Lower leg skin (tissue), 4 donors: ENCODE results near the gene PCP2. TPM values are rescaled to one million over a fixed set of nuclear protein-coding genes. Genes with fewer than 3 reads are reported as not detected.

Experiments
- DNase-seq, 2 donors: peaks; one replicate each; pipeline ENCODE4 v3.0.0-alpha.2; 2019; ENCODE audit warnings: low spot score in 2 of 2
- H3K4me3 ChIP-seq: fragments of 200-600 bp; sonication (generic); 2 replicates; pipeline ENCODE4 v1.5.1; 2017; ENCODE audit warnings: mild to moderate bottlenecking, low read depth; ENCODE audit not compliant: poor library complexity, severe bottlenecking
- CTCF ChIP-seq, 3 donors: fragments of 450-650 bp; IDR thresholded peaks; one replicate each; pipeline ENCODE4 v1.5.1; 2016; ENCODE audit warnings: antibody characterized with exemption in 3 of 3, mild to moderate bottlenecking in 3 of 3, moderate library complexity in 2 of 3
- POLR2A ChIP-seq, 2 donors: fragments of 450-650 bp; IDR thresholded peaks; one replicate each; pipeline ENCODE4 v1.6.1; 2016 to 2017; ENCODE audit warnings: antibody characterized with exemption in 2 of 2, mild to moderate bottlenecking in 1 of 2, moderate library complexity in 1 of 2
- WGBS, 2 donors: methylation state at CpG; one replicate each; pipeline ENCODE4 v1.1.5; 2018; 5-methylcytosine and 5-hydroxymethylcytosine counted together
- intact Hi-C: fragments of 100-400 bp; cut with DNase I; formaldehyde crosslinking; loops from one replicate; pipeline ENCODE4 v1.15.0; 2023; ENCODE audit warnings: low total_unique reads
- total RNA-seq, 4 donors: library from RNA; depleted of rRNA; stranded (reverse); fragments of >200 nt; gene quantifications; one replicate each; pipeline ENCODE4 v1.1.0, GENCODE V29; 2016

The PCP2 gene
- total RNA-seq, 4 donors from 2014 or later = 1.1 to 6.5 (median 4.2) TPM; not detected in 1

GRCh38 chr19:7622933-7623685 is 10.4 kb downstream of the PCP2 start:
- DNase-seq = no peak
- 85 to 91% methylated on average over 16 of the region's 16 CpGs for WGBS, 2 donors
- intact Hi-C loops = no loop called here
- TF ChIP-seq POLR2A (IDR thresholded peaks at IDR 0.05) = no peak
- TF ChIP-seq CTCF (IDR thresholded peaks at IDR 0.05) = no peak
- no peak overlapping the region for H3K4me3 ChIP-seq

GRCh38 chr19:7620442-7621412 is 12.8 kb downstream of the PCP2 start:
- TF ChIP-seq POLR2A (IDR thresholded peaks at IDR 0.05) (no peak), CTCF (IDR thresholded peaks at IDR 0.05) (no peak)
- 90 to 94% methylated on average over 28 to 41 of the region's 57 CpGs for WGBS, 2 donors
- no peak for DNase-seq
- H3K4me3 ChIP-seq = no peak overlapping the region
- intact Hi-C loops = no loop called here

- H3K4me3 ChIP-seq = no peak overlapping the region
- intact Hi-C loops = no loop called here
- no peak for DNase-seq
Observed at GRCh38 chr19:7619671-7620441, 13.7 kb downstream of the PCP2 start.

GRCh38 chr19:7618771-7619510 is 14.6 kb downstream of the PCP2 start:
- H3K4me3 ChIP-seq = no peak overlapping the region
- intact Hi-C loops = no loop called here
- TF ChIP-seq CTCF (IDR thresholded peaks at IDR 0.05) (no peak), POLR2A (IDR thresholded peaks at IDR 0.05) (no peak)
- WGBS, 2 donors = 51 to 52% methylated on average over 15 to 21 of the region's 21 CpGs
- DNase-seq = no peak

More at GRCh38 chr19:7619671-7620441, 13.7 kb downstream of the PCP2 start:
- TF ChIP-seq CTCF (IDR thresholded peaks at IDR 0.05) (no peak), POLR2A (IDR thresholded peaks at IDR 0.05) (no peak)
- WGBS, 2 donors = 68 to 82% methylated on average over 39 to 45 of the region's 48 CpGs

- no peak for TF ChIP-seq POLR2A (IDR thresholded peaks at IDR 0.05)
- no peak for TF ChIP-seq CTCF (IDR thresholded peaks at IDR 0.05)
- DNase-seq = no peak
- intact Hi-C loops = no loop called here
- no peak overlapping the region for H3K4me3 ChIP-seq
- WGBS, 2 donors = 62 to 69% methylated on average over 4 of the region's 4 CpGs
Observed at GRCh38 chr19:7618348-7618747, 15.2 kb downstream of the PCP2 start.
